GM21619 (cell line): ENCODE data around the gene DNAAF3.
"Not testable (repeated sequence)": the region's sequence is repeated elsewhere in the genome, so short reads cannot be mapped to it uniquely, and the experiment has no call there.

ENCODE experiments used
- ATAC-seq: cut with Tn5 transposase; IDR thresholded peaks from one replicate; pipeline ENCODE4 v1.9.1; 2021; ENCODE audit not compliant: unreplicated experiment

The DNAAF3 gene

DNA sequence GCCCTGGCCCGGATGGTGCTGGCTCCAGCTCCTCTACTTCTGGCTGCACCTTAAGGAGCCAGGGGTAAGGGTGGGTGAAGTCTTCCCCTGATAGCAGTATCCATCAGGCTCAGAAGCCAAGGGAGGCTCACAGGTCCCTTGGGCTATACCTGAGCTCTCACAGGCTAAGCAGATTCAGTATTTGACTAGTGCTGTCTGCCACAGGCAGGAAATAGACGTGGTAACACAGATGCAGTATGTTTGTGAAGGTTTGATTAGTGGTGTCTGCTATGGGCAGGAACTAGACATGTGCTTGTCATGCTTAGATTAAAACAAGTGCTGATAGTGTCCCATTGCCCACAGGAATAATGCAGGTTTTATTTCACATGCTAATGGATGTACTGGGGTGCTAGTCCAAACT lies 9.7 kb upstream of the DNAAF3 start:
- ATAC-seq = no peak

DNA sequence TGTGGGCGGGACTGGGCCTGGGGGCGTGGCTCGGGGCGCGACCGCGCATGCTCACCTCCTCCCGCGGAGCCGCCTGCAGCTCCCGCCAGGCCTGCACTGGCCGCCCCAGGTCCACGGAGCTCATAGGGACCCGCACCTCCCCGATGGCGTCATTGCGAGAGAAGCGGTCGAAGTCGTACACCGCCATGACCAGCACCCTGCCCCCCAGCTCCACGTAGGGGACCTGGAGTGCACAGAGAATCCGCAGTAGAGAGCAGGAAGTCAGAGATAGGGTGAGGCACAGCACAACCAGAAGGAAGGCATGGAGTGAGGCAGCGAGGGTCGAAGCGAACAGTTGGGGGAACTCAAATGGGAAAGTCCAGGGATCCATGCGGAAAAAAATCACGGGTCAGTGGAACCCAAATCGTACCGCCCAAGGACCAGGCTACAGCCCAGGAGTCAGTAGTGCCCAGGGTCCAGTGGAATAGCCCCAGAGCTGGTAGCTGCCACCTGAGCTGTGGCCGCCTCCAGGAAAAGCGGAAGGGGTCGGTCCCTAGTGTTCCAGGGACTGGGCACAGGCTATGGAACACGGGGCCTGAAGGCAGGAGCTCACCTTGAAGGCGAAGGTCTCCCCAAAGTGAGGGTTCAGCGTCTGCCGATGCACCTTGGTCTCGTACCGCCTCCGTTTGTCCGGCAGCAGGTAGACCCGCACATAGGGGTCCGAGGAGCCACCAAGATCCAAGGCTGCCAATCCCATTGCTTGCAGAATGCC lies 8.9 kb upstream of the DNAAF3 start:
- no peak for ATAC-seq

DNA sequence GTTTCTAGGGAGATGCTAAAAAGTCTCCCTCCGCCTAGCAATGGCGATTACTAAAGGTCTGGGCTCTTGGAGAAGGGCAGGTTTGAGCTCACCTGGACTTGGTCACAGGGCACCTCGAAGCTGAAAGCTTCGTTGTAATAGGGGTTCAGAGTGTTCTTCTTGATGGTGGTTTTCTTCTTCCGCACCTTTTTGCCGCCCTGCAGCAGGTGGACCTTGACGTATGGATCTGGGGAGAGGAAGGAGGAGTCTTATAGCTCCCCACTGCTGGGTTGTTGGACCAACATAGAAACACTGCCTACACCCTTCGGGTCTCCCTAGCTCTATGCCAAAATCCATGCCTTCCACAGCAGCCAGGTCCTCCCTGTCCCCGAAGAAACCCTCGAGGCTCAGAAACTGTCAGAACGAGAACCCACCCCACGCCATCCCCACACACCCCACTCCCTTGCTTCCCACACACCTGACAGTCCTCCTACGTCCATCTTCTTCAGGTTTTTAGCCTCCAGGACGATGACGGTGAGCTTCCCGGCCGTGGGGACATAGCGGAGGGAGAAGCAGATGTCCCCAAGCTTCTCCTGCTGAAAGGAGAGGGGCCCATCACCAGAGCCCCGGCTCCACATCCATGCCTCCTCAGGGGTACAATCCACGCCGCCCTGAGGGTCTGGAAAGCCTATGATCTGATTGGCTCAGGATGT lies 8.2 kb upstream of the DNAAF3 start:
- no peak for ATAC-seq

DNA sequence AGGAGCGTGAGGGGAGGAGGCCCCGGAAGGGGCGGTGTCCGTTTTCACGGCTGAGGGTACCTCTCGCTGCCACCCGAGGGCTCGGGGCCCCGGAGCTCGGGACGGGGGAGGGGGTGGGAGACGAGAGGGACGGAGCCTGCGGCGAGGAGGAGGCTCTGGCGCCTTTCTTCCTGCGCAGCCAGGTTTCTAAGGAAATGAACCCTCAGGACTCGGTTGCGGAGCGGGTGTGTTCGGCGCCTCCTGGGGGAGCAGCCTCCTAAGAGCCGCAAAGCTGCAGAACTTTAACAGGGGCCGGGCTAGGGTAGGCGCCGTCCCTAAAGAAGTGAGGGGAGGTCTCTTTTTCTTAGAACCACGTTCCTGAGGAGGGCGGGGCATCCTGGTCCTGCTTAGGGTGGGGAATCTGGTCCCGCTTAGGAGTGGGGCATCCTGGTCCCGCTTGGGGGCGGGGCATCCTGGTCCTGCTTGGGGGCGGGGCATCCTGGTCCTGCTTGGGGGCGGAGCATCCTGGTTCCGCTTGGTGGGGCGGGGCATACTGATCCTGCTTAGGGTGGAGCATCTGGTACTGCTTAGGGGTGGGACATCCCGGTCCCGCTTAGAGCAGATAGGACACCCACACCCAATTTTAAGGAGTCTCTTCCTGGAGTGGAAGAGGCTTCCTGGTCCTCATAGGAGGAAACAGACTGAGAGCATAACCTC lies 7.4 kb upstream of the DNAAF3 start:
- ATAC-seq = no peak

DNA sequence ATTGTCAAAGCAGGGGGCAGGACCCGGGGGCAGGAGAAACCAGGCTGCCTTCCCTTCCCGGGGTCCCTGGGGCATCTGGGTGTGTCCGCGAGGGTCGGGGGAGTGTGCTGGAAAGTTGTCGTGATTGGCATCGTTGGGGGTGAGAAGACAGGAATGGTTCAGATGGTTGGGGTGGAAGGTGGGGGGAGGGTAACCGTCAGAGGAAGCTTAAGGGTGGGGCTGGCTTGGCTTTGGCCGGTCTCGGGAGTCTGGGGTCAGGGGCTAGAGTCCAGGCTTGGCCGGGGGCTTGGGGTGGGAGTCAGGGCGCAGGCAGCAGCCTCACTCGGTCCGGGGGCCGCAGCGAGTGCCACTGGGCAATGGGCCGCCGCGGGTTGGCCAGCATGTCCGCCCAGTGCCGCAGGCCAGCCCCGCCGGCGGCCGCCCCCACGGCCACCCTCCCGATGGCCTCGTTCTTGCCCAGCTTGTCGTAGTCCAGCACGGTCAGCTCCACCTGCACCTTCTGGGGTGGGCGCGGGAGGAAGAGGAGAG lies 6.8 kb upstream of the DNAAF3 start:
- ATAC-seq = no peak

DNA sequence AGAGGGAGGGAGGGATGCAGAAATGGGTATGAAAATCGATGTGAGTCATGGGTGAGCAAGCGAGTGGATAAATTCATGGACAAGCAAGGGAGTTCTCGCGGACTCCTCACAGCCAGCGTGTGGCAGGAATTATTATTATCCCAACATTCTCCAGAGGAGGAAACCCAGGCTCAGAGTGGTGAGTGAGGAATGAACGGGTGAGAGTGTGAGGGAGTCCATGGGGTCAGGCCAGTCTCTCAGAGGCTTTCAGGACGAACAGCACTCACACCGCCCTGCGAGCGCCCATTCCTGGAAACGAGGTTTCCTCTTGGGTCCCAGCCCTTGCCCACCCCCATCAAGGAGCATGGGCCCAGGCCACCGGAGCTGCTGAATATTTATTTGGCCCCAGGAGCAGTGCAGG lies 6.3 kb upstream of the DNAAF3 start:
- no peak for ATAC-seq

DNA sequence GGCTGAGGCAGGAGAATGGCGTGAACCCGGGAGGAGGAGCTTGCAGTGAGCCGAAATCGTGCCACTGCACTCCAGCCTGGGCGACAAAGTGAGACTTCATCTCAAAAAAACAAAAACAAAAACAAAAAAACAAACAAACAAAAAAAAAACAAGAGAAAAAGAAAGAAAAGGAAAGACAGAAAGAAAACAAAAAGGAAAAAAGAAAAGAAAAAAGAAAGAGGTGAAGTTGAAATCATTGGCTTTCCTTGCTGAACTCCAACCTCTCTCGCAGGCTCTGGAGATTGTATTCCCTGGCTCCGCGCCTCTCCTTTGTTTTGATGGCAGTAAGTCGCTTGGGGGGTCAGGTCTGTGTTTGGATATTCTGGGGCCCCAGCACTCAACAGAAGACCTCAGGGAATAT lies 5.9 kb upstream of the DNAAF3 start:
- not testable (repeated sequence) for ATAC-seq

DNA sequence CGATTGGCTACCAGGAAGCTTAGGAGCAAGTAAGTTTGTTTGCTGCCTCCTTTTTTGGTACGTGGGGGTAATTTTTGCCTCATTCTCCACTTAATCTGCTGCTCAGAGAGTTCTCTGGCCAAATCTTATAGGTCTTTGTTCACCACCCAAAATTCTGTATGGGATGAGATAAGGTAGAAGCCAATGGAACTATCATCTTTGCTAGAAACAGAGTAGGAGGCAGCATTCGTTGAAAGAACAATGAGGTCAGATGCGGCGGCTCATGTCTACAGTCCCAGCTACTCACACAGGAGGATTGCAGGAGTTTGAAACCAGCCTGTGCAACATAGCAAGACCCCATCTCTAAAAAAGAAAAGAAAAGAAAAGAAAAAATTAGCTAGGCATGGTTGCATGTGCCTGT lies 5.0 kb upstream of the DNAAF3 start:
- ATAC-seq = no peak

DNA sequence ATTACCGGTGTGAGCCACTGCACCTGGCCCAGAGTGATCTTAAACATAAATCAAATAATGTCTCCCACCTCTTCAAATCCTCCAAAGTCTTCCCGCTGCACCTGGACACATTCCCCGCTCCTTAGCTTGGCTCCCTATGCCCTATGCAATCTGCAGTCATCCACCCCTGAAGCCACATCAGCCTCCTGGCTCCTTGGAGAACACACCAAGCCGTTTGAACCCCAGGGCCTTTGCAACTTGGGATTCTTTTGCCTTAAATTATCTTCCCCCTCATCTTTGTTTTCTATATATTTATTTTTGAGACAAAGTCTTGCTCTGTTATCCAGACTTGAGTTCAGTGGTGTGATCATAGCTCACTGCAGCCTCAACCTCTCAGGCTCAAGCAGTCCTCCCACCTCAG lies 2.7 kb upstream of the DNAAF3 start:
- ATAC-seq = no peak

DNA sequence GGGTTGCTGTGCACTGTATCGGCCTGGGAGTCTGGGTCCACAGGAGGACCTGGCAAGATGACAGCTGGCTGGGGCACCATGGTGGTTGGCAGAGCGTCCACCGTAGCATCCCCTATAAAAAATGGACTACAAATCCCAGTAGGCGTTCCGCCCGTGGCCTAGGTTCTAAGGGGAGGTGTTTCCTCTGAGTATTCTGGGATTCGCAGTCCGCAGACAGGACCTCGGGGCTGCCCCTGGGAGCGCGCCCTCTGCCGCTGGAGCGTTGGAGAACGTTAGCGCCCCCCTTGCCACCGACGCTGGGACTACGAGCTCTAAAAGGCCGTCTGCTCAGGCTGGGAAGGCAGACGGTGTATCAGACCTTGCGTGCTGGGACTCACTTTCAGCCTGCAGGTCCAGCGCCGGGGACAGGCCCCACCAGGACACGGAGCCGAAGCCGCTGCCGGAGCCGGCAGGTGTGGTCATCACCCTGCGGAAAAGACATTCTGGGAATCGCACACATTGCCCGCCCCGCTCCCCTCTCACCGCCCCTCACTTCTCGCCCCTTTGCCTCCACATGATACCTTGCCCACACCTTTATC lies 372 bp downstream of the DNAAF3 start:
- no peak for ATAC-seq

DNA sequence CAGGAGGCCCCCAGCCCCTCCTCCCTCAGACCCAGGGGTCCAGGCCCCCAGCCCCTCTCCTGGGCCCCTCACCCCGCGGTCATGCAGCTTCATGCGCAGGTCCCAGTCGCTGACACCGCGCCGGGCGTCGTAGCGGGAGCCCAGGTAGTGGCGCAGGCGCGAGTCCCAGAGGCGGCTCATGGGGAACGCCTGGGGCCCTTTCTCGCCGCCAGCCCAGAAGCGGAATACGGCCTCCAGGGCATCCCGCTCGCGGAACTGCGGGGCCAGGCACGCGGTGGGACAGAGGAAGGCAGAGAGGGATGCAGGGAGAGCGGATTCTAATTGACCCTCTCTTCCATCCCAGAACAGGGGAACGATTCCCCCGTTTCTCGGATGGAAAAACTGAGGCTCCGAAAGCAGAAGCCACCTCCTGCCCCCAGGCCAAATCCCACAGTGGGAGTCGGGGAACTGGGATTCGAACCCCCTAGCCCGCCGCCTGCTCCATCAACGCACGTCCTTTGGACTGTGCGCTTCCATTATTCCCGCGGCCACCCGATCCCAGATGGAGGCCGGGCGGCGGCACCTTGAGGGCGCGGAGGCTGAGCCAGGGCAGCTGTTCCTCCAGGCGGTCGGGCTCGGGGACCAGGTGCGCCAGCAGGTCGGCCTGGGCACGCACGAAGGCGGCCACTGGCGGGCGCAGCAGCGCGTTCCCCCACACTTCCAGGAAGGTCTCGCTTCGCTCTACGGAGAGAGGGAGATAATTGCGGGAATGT lies 4.7 kb downstream of the DNAAF3 start:
- ATAC-seq = no peak

DNA sequence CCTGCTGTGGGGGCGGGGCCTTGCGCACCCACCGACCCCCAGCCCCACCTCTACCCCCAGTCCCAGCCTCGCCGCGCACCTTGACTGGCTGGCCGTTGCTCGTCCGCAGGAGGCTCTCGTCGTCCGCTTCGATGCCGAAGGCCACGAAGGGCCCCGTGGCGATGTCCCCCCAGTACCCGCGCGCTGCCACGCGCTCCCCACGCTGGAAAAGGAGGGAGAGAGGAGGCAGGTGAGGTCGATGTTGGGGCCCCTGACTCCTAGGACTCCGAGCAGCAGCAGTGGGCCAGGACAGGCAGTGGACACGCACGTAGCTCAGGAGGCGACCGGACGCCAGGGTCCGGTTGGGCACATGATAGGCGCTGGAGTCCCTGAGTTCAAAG lies 5.4 kb downstream of the DNAAF3 start:
- ATAC-seq = no peak

DNA sequence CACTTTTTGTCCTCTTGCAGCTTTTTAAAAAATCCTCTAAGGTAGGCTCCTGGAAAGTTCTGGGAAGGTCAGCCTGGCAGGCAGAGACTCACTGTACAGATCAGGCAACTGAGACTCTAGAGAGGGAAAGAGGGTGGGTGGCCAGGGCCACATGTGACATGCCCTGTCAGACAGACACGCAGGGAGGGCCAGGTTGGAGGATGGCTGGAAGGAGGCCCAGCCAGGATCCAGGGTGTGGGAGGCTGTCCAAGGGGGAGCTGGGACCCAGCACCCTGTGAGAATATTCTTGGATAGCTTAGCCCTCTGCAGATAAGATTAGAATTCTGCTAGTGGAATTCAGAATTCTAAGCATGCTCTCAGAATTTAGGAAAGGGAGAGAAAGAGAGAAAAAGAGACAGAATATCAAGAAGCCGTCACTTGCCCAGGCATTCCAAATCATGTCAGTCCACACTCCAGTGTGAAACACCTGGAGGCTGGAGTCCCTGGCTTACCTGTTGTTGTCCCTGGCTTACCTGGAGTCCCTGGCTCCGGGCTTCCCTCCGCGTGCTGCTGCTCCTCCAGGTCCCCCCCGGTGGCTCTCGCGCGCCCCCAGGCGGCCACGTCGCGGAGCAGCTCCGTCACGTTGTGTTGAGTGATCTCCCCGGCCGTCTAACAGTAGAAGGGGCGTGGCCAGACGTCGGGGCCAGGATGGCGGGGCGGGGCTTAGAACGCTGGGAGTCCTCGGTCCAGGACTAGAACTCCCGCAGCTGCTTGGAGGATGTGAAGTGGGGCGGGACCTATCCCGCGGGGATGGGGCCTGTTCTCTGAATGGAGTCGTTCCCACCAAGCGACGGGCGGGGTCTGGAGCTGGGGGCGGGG lies 6.1 kb downstream of the DNAAF3 start:
- no peak for ATAC-seq

DNA sequence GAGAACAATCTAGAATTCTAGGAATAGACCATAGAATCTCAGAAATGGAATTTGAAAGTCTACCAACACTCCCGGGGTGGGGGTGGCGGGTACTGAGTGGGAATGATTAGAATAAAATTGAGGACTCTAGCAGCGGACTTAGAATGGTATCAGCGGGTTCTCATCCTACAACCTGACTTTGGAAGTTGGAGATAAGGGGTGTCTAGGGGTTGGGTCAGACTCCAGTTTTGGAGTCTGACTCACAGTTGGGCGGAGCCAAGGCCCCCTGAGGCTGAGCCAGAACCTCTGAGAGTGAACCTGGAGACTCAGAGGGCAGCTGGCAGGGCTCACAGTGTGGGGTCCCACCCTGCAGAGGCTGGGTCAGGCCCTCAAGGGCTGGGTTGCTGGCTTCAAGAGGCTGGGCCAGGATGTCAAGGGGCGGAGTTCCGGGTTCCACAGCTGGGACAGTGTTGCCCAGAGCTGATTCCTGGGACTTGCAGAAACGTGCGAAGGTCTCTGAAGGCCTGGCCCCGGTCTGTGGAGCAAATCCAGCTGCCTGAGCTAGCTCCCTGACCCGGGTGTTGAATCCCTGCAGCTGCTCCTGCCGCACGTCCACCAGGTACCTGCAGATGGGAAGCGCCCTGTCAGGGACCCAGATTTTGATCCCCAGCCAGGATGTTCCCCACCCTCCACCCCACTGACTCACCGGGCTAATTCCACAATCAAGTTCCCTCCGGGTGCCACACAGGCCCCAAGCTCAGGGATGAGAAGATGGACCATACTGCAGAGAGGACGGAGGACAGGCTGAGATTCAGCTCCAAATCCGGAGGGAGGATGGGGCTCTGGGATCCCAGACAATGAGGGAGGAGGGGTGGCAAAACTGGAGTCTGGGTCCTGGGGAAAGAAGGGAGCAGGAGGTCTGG lies 7.3 kb downstream of the DNAAF3 start:
- no peak for ATAC-seq

DNA sequence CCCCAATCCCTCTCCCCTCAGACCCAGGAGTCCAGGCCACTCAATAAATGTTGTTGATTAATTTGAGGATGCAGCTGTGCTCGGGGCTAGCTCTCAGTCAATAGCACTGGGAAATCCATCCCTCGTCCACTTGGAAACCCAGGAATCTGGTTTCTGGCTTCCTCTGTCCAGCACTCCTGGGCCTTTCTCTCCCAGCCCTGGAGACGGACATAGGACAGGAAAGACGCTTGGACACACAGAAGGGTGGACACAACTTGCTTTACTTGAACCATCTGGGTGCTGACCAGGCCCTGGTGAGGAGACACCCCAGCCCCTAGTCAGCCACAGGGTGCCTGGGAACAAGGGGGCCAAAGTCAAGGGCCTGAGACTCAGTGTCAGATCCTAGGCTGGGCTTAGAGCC lies 8.0 kb downstream of the DNAAF3 start:
- ATAC-seq = no peak

DNA sequence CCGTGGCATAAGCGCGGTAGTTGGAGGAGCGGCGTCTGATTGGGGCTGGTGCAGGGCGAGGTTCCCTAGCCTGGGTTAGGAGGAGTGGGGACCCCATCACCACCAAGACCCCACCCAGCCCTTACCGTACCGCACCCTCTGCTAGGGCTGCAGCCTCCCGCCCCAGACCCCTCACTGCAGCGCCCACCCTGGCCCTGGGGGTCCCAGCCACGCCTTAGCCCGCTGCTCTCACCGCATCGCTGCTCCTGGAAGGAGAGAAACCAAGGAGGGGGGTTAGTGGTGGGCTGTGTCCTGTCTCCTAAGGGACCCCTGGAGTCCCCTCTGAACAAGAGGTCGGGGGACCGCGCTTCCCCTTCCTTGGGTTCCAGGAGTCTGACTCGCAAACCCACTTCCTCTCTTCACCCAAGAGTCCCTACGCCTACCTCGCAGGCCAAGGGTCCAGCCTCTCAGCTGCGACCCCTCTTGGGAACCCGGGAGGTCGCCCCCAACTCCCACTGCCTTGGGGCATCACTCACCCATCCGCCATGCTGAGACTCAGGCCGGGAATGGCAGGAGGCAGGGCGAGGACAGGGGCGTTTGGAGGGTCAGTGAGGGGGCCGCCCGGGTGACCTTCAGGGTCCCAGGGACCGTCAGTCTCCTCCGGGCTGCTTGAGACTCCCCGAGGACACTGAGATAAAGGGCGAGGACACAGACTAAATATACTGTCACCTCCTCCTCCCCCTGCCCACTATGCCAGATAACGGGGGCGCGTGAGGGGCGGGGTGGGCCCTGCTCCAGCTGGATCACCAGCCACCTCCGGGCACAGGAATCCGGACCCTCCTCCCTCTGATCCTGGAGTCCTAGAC lies 9.1 kb downstream of the DNAAF3 start, which contains the start of gene TNNI3:
TNNI3 (minus strand) TSS at position 669 of the 845 bp plus-strand sequence; CDS start at position 526, 143 bp downstream.
- ATAC-seq = no peak

DNA sequence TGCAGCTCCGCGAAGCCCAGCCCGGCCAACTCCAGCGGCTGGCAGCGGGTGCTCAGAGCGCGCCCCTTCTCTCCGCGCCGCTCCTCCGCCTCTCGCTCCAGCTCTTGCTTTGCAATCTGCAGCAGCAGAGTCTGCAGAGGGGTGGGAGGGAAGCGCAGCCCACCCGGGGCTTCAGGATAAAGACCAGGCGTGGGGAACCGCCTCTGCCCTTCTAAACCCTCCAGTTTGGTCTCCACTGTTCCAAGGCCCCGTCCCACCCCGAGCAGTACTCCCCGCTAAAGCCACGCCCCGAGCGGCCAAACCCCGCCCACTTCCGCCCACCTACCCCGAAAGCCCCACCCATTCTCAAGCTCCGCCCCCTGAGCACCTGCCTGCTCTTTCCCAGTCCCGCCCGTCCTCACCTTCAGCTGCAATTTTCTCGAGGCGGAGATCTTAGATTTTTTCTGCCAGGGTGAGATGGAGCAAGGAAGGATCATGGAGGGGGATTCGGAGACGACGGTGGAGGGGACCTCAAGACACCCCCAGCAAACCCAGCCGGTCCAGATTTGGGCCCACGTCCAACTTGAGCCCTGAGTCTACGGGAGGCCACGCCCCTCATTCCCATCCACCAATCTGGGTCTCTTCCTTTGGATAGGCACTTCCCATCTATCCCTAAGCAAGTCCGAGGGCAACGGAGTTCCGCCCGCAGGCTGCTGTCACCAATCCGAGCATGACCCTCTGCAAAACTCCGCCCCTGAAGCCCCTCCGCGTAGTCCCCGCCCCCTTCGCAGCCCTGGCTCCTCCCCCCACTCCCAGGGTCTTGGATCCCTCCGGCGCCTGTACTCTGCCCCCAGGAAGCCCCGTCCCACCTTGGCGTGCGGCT lies 10.0 kb downstream of the DNAAF3 start:
- ATAC-seq = no peak
